ENCODE data around the gene TAOK2.

The TAOK2 gene

GRCh38 chr16:30030841-30031413 lies 57.3 kb downstream of the TAOK2 start, which contains the start of gene TLCD3B:
Gene TLCD3B, minus strand, starts transcription at chr16:30031271. Its CDS starts 744 bp downstream, at chr16:30030527.
- no peak within 1 kb of the TSS for H3K4me3 ChIP-seq (ENCODE audit: low read depth, low read length, poor library complexity, severe bottlenecking)
- no peaks in the 10 kb centered on the region for H3K4me1 ChIP-seq (ENCODE audit: insufficient read depth, low read length, severe bottlenecking)
- no peaks in the 10 kb centered on the region for H3K9me2 ChIP-seq (ENCODE audit: low read depth, low read length)
- H3K27ac ChIP-seq (ENCODE audit: low read depth, low read length, poor library complexity, severe bottlenecking): no peak within 1 kb of the TSS
- H3F3A ChIP-seq (ENCODE audit: insufficient read depth, low read length): no peaks in the 10 kb centered on the region
- TF ChIP-seq EZH2 (IDR thresholded peaks at IDR 0.05; ENCODE audit: borderline replicate concordance, low read length) (no peak), CTCF (IDR thresholded peaks at IDR 0.05; ENCODE audit: low read length) (no peak)
- H3K4me2 ChIP-seq (ENCODE audit: low read length): no peak within 1 kb of the TSS
- no peaks in the 10 kb centered on the region for H3K9me3 ChIP-seq (ENCODE audit: low read length)
- peaks cover 8% of the 10 kb centered on the region; the same call in 1 of the 2 replicates for H3K27me3 ChIP-seq (ENCODE audit: insufficient read depth, low read length)
- no peak within 1 kb of the TSS for H3K9ac ChIP-seq (ENCODE audit: low read length)
- no peak within 1 kb of the TSS for H2AFZ ChIP-seq (ENCODE audit: low read length)
- no peaks in the 10 kb centered on the region for H3K79me2 ChIP-seq (ENCODE audit: insufficient read depth, low read length)
- no peaks in the 10 kb centered on the region for H4K20me1 ChIP-seq (ENCODE audit: insufficient read depth, low read length)
- H3K36me3 ChIP-seq (ENCODE audit: insufficient read depth, low read length): no peaks in the 10 kb centered on the region

- no peak overlapping the region for H3K27ac ChIP-seq (ENCODE audit: low read depth, low read length, poor library complexity, severe bottlenecking)
- H3K4me3 ChIP-seq (ENCODE audit: low read depth, low read length, poor library complexity, severe bottlenecking): no peak overlapping the region
- H3K4me2 ChIP-seq (ENCODE audit: low read length): no peak overlapping the region
- H2AFZ ChIP-seq (ENCODE audit: low read length): no peak overlapping the region
- H3K9ac ChIP-seq (ENCODE audit: low read length): no peak overlapping the region
- no peaks in the 10 kb centered on the region; the same call in 1 of the 2 replicates for H3K36me3 ChIP-seq (ENCODE audit: insufficient read depth, low read length)
- no peaks in the 10 kb centered on the region for H3F3A ChIP-seq (ENCODE audit: insufficient read depth, low read length)
- H3K27me3 ChIP-seq (ENCODE audit: insufficient read depth, low read length): peaks cover 8% of the 10 kb centered on the region; the same call in 1 of the 2 replicates
- no peaks in the 10 kb centered on the region for H3K9me2 ChIP-seq (ENCODE audit: low read depth, low read length)
- H3K9me3 ChIP-seq (ENCODE audit: low read length): no peaks in the 10 kb centered on the region
- no peaks in the 10 kb centered on the region for H4K20me1 ChIP-seq (ENCODE audit: insufficient read depth, low read length)
- H3K79me2 ChIP-seq (ENCODE audit: insufficient read depth, low read length): no peaks in the 10 kb centered on the region
- H3K4me1 ChIP-seq (ENCODE audit: insufficient read depth, low read length, severe bottlenecking): no peaks in the 10 kb centered on the region
- TF ChIP-seq EZH2 (IDR thresholded peaks at IDR 0.05; ENCODE audit: borderline replicate concordance, low read length) (no peak), CTCF (IDR thresholded peaks at IDR 0.05; ENCODE audit: low read length) (no peak)
These were observed 57.8 kb downstream of the TAOK2 start for GRCh38 chr16:30031477-30031918.

GRCh38 chr16:30032083-30032819 lies 58.6 kb downstream of the TAOK2 start:
- H3K36me3 ChIP-seq (ENCODE audit: insufficient read depth, low read length): no peaks in the 10 kb centered on the region; the same call in 1 of the 2 replicates
- no peak overlapping the region for H3K4me2 ChIP-seq (ENCODE audit: low read length)
- no peaks in the 10 kb centered on the region for H3K9me3 ChIP-seq (ENCODE audit: low read length)
- no peaks in the 10 kb centered on the region for H4K20me1 ChIP-seq (ENCODE audit: insufficient read depth, low read length)
- H3K4me1 ChIP-seq (ENCODE audit: insufficient read depth, low read length, severe bottlenecking): no peaks in the 10 kb centered on the region
- TF ChIP-seq CTCF (IDR thresholded peaks at IDR 0.05; ENCODE audit: low read length) (peak; percentile 95), EZH2 (IDR thresholded peaks at IDR 0.05; ENCODE audit: borderline replicate concordance, low read length) (no peak)
- H3K9me2 ChIP-seq (ENCODE audit: low read depth, low read length): no peaks in the 10 kb centered on the region
- H3K79me2 ChIP-seq (ENCODE audit: insufficient read depth, low read length): no peaks in the 10 kb centered on the region
- peaks cover 5% of the 10 kb centered on the region; the same call in 1 of the 2 replicates for H3K27me3 ChIP-seq (ENCODE audit: insufficient read depth, low read length)
- H3F3A ChIP-seq (ENCODE audit: insufficient read depth, low read length): no peaks in the 10 kb centered on the region
- no peak overlapping the region for H2AFZ ChIP-seq (ENCODE audit: low read length)
- no peak overlapping the region for H3K9ac ChIP-seq (ENCODE audit: low read length)
- H3K4me3 ChIP-seq (ENCODE audit: low read depth, low read length, poor library complexity, severe bottlenecking): no peak overlapping the region
- no peak overlapping the region for H3K27ac ChIP-seq (ENCODE audit: low read depth, low read length, poor library complexity, severe bottlenecking)

All from OCI-LY1 (cell line).